ENCODE results near the gene NDUFC2.
"Not testable (repeated sequence)": the region's sequence is repeated elsewhere in the genome, so short reads cannot be mapped to it uniquely, and the experiment has no call there.

DNA sequence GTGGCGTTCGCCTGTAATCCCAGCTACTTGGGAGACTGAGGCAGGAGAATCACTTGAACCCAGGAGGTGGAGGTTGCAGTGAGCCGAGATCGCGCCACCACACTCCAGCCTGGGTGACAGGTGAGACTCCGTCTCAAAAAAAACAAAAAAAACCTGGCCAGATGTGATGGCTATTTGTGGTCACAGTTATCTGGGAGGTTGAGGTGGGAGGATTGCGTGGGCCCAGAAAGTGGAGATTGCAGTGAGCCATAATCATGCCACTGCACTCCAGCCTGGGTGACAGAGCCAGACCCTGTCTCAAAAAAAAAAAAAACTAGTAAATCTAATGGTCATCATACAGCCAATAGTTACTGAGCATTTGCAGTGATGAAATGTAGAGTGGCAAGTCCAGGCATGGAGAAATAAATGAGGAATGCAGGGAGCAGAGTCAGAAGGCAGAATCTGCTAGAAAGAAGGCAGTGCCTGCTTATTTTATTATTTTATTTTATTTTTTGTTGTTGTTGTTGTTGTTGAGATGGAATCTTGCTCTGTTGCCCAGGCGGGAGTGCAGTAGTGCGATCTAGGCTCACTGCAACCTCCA is 19.8 kb downstream of the NDUFC2 start:
- TF ChIP-seq, protein P1, sequence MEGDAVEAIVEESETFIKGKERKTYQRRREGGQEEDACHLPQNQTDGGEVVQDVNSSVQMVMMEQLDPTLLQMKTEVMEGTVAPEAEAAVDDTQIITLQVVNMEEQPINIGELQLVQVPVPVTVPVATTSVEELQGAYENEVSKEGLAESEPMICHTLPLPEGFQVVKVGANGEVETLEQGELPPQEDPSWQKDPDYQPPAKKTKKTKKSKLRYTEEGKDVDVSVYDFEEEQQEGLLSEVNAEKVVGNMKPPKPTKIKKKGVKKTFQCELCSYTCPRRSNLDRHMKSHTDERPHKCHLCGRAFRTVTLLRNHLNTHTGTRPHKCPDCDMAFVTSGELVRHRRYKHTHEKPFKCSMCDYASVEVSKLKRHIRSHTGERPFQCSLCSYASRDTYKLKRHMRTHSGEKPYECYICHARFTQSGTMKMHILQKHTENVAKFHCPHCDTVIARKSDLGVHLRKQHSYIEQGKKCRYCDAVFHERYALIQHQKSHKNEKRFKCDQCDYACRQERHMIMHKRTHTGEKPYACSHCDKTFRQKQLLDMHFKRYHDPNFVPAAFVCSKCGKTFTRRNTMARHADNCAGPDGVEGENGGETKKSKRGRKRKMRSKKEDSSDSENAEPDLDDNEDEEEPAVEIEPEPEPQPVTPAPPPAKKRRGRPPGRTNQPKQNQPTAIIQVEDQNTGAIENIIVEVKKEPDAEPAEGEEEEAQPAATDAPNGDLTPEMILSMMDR (IDR thresholded peaks at IDR 0.05; ENCODE audit: poor library complexity, severe bottlenecking): not testable (repeated sequence)
- not testable (repeated sequence) for TF ChIP-seq EP300 (conservative IDR thresholded peaks at IDR 0.05; ENCODE audit: poor library complexity, severe bottlenecking)
- TF ChIP-seq, protein P2, sequence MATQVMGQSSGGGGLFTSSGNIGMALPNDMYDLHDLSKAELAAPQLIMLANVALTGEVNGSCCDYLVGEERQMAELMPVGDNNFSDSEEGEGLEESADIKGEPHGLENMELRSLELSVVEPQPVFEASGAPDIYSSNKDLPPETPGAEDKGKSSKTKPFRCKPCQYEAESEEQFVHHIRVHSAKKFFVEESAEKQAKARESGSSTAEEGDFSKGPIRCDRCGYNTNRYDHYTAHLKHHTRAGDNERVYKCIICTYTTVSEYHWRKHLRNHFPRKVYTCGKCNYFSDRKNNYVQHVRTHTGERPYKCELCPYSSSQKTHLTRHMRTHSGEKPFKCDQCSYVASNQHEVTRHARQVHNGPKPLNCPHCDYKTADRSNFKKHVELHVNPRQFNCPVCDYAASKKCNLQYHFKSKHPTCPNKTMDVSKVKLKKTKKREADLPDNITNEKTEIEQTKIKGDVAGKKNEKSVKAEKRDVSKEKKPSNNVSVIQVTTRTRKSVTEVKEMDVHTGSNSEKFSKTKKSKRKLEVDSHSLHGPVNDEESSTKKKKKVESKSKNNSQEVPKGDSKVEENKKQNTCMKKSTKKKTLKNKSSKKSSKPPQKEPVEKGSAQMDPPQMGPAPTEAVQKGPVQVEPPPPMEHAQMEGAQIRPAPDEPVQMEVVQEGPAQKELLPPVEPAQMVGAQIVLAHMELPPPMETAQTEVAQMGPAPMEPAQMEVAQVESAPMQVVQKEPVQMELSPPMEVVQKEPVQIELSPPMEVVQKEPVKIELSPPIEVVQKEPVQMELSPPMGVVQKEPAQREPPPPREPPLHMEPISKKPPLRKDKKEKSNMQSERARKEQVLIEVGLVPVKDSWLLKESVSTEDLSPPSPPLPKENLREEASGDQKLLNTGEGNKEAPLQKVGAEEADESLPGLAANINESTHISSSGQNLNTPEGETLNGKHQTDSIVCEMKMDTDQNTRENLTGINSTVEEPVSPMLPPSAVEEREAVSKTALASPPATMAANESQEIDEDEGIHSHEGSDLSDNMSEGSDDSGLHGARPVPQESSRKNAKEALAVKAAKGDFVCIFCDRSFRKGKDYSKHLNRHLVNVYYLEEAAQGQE (IDR thresholded peaks at IDR 0.05; ENCODE audit: borderline replicate concordance): not testable (repeated sequence)
